ENCODE measurements around the gene MAPK7. TPM values are rescaled to one million over a fixed set of nuclear protein-coding genes. Genes with fewer than 3 reads are reported as not detected.

The MAPK7 gene
- total and polyA plus RNA-seq, 3 donors from 2014 or later: 49.7 to 65.4 (median 54.1) TPM

- intact Hi-C loops (cut with DNase I; ENCODE audit: low total_unique reads): no loop called here
- WGBS, 2 donors: 85 to 89% methylated on average over 8 of the region's 8 CpGs
- H3K27ac ChIP-seq: no peak overlapping the region
- no peaks in the 10 kb centered on the region for H3K27me3 ChIP-seq
- TF ChIP-seq POLR2A (IDR thresholded peaks at IDR 0.05) (no peak), CTCF (IDR thresholded peaks at IDR 0.05) (no peak)
- H3K4me1 ChIP-seq: no peaks in the 10 kb centered on the region
- H3K36me3 ChIP-seq (ENCODE audit: low read depth, missing control alignments): no peaks in the 10 kb centered on the region
- DNase-seq: no peak
- H3K9me3 ChIP-seq: no peaks in the 10 kb centered on the region
- no peak overlapping the region for H3K4me3 ChIP-seq
Measured at GRCh38 chr17:19372866-19373504, 5.3 kb upstream of the MAPK7 start.

- intact Hi-C loops (cut with DNase I; ENCODE audit: low total_unique reads): no loop called here
- WGBS, 2 donors: 92% methylated on average over 5 of the region's 5 CpGs
- no peaks in the 10 kb centered on the region for H3K36me3 ChIP-seq (ENCODE audit: low read depth, missing control alignments)
- H3K27me3 ChIP-seq: no peaks in the 10 kb centered on the region
- TF ChIP-seq CTCF (IDR thresholded peaks at IDR 0.05): no peak
- no peak for TF ChIP-seq POLR2A (IDR thresholded peaks at IDR 0.05)
- DNase-seq: no peak
- H3K4me1 ChIP-seq: peaks cover 5% of the 10 kb centered on the region
- no peak overlapping the region for H3K27ac ChIP-seq
- H3K4me3 ChIP-seq: no peak overlapping the region
- no peaks in the 10 kb centered on the region for H3K9me3 ChIP-seq
Measured at GRCh38 chr17:19374136-19374535, 4.2 kb upstream of the MAPK7 start.

- Histone ChIP-seq H3K4me1 (peaks cover 9% of the 10 kb centered on the region), H3K9me3 (no peaks in the 10 kb centered on the region), H3K27me3 (no peaks in the 10 kb centered on the region), H3K27ac (no peak overlapping the region), H3K36me3 (ENCODE audit: low read depth, missing control alignments) (no peaks in the 10 kb centered on the region), H3K4me3 (no peak overlapping the region)
- 85 to 92% methylated on average over 1 of the region's 1 CpG for WGBS, 2 donors
- intact Hi-C loops (cut with DNase I; ENCODE audit: low total_unique reads): no loop called here
- no peak for DNase-seq
- no peak for TF ChIP-seq POLR2A (IDR thresholded peaks at IDR 0.05)
- no peak for TF ChIP-seq CTCF (IDR thresholded peaks at IDR 0.05)
Measured at GRCh38 chr17:19375732-19376131, 2.6 kb upstream of the MAPK7 start.

- no peak for DNase-seq
- H3K36me3 ChIP-seq (ENCODE audit: low read depth, missing control alignments): no peaks in the 10 kb centered on the region
- H3K4me1 ChIP-seq: peaks cover 9% of the 10 kb centered on the region
- H3K4me3 ChIP-seq: peak overlapping the region; percentile 75 to 86
- no peak for TF ChIP-seq CTCF (IDR thresholded peaks at IDR 0.05)
- no peak for TF ChIP-seq POLR2A (IDR thresholded peaks at IDR 0.05)
- no peaks in the 10 kb centered on the region for H3K27me3 ChIP-seq
- intact Hi-C loops (cut with DNase I; ENCODE audit: low total_unique reads): no loop called here
- peak overlapping the region; percentile 77 to 96 for H3K27ac ChIP-seq
- H3K9me3 ChIP-seq: no peaks in the 10 kb centered on the region
- WGBS, 2 donors: 31 to 46% methylated on average over 2 of the region's 2 CpGs
Measured at GRCh38 chr17:19376811-19377210, 1.5 kb upstream of the MAPK7 start.
